NCI-H1436 (cell line): ENCODE data around the gene LGI2.
"Not testable (repeated sequence)": the region's sequence is repeated elsewhere in the genome, so short reads cannot be mapped to it uniquely, and the experiment has no call there.

Experiments
- DNase-seq: peaks from one replicate; lab custom pipeline; 2025; lab: John Stamatoyannopoulos, UW

Gene LGI2

DNA sequence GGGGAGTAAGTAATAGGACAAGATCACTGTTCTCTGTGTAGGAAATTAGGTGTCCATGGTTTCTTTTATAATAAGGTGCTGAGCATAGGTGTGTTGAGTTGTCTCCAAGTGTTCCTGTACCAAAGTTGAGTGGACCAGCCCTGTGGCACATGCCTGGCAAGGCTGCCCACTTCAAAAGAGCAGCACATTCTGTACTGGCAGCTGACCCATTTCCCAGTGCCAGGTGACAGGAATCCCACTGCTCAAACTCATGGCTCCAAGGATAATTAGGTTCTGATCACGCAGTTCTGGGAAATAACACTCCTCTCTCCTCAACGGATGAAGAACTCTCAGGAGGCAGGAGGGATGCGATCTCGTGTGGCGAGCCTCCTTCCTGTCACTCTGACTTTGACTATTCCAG, 12.8 kb upstream of the LGI2 start:
- no peak for DNase-seq

DNA sequence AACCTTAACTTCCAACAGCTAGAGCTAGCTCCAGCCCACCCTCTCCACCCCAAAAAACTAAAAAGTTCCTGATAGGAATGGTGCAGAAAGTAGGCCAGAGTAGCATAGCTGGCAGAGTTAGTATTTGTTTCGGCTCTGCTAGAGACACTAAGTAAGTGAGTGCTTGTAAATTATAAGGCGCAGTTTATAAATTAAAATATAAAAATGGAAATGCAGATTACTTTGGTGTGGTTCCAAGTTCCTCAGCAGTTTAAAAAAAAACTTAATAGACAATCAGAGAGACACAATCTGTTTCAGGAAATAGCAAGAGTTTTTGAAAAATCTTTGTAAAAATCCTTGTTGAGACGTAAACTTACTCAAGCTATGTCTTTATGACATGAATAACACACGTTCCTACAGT, 2.8 kb upstream of the LGI2 start:
- DNase-seq = no peak

- no peak for DNase-seq
Observed at GRCh38 chr4:25032126-25032525, 1.4 kb upstream of the LGI2 start.

DNA sequence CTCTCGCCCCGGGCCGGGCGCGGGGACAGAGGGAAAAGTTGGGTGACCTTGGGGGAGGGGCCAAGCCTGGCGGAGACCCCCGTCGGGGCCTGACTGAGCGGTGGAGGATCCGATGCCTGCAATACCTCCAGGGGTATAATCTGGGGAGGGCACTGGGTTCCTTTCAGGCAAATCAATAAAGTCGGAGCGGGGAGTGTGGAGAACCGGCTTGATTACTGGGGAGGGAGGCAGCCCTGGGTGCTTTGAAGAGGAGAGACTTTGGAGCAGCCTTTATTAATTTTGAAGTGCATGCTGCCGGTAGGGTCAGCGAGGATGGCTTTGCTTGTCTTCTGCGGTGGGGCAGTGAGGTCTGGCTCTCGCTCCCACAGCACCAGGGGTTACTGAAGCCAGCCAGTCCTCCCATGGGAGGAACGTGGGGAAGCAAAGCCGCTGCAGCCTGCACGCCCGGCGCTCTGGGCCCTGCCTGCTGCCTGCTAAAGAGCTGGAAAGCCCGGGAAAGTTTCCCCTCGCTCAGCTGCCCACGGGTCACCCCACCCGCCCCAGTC, 403 bp upstream of the LGI2 start:
- DNase-seq = no peak

DNA sequence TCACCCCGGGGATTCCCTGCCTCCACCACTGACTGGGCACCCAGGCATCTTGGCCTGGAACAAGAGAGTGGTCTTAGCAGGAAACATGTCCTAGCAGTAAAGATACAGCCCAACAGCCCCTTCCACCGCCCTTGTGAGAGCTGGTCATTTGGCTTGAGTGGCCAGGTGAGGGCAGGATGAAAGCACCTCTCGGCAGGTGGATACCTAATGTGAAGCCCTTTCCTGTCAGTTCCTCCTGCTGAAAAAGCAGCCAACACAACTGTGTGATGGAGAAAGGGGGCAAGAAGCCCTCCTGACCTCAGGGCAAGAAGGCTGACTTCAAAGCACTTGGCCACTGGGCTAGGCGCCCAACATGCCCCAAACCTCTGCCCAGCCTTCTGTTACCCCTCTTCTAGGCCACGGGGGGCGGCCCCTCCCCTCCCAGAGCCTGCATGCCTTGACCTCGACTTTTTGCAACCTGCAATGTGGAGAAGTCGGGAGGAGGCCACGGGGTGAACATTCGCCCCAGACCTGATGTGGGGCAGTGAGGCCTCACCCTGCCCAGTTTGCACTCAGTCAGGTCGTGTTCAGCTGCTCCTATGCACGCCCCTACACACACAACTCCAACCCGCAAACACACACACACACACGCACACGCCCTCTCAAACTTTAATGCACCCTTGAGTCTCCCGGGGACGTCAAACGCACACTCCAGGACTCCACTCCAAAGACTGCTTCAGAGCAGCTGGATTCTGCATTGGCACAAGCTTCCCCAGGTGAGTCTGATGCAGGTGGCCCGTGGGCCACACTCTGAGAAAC, 1.1 kb downstream of the LGI2 start:
- no peak for DNase-seq

GRCh38 chr4:25028851-25029250, 1.9 kb downstream of the LGI2 start:
- DNase-seq = peak; percentile 38

DNA sequence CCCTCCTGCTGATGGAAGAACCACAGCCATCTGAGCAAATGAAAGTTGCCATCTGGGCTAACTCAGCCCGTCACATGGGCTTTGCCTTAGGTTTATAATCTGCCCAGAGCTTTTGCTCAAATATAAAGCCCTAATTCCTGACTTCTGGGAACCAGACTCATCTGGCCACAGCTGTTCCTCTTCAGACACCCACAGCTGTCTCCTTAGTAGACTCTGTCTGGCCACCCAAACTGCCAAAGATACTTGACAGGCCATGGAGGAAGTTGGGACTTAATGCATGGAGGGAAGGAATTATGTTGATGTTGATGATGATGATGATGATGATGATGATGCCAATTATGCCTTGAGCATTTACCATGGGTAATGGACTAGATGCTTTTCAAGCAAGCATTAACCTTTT, 8.0 kb downstream of the LGI2 start:
- DNase-seq = no peak

DNA sequence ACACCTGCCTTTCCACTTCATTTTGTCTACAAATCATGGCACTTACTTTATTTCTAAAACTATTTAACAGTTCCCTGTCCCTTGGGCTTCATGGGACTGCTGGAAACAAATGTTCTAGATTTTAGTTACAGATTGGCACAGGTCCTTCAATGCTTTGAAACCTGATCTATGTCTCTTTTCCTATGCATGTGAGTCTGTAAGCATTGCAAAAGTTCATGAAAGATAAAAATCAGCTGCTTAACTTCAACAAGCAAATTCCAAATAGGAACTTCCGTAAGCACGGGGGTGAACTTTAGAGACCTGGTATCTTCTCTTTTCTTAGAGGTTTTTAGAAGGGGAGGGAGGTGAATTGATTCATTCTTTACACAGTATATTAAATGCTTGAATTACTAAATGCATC, 9.5 kb downstream of the LGI2 start:
- DNase-seq = no peak

GRCh38 chr4:25020236-25020635, 10.5 kb downstream of the LGI2 start:
- DNase-seq = no peak

DNA sequence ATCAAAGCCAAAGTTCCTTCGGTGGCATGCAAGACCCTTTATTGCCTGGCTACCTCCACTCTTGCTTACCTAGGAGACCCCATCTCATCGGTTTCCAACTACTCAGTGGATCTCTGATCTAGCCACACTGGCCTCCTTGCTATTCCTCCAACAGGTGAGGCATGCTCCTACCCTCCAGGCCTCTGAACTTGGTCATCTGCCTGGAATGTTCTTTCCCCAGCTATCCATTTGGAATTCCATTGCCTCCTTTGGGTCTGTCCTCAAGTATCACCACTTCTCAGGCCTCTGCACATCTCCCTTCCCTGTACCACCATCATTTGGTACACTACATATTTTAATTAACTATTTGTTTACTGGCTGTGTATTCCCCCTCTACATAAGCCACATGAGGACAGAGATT, 11.2 kb downstream of the LGI2 start:
- DNase-seq = no peak

GRCh38 chr4:25015012-25015411, 15.7 kb downstream of the LGI2 start:
- no peak for DNase-seq

DNA sequence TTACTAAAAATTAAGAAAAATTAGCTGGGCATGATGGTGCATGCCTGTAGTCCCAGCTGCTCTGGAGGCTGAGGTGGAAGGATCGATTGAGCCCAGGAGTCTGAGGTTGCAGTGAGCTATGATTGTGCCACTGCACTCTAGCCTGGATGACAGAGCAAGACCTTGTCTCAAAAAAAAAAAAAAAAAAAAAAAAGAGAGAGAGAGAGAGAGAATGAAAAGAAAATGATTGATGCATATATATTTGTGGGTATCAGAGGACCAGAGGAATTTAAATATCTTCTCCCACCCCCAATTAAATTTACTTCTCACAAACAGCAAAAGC, 16.1 kb downstream of the LGI2 start:
- not testable (repeated sequence) for DNase-seq

GRCh38 chr4:25013756-25014661, 16.7 kb downstream of the LGI2 start:
- DNase-seq = no peak

DNA sequence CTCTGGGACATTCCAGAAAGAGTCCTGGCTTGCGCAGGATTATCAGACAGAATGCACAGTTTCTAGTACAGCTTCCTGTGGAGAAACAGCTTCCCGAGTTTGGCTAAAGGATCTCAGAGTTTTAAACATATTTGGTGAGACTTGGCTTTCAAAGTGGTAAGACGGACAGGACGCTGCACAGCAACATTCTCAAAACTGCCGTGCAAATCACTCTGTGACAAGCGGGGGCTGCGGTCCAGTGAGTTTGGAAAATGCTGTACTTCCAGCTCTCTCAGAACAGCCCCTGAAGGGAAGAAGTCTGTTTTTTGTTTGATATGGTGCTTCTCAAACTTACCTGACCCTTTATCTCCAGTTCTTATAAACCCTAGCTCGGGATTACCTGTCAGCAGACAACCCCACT, 18.1 kb downstream of the LGI2 start:
- DNase-seq = no peak

DNA sequence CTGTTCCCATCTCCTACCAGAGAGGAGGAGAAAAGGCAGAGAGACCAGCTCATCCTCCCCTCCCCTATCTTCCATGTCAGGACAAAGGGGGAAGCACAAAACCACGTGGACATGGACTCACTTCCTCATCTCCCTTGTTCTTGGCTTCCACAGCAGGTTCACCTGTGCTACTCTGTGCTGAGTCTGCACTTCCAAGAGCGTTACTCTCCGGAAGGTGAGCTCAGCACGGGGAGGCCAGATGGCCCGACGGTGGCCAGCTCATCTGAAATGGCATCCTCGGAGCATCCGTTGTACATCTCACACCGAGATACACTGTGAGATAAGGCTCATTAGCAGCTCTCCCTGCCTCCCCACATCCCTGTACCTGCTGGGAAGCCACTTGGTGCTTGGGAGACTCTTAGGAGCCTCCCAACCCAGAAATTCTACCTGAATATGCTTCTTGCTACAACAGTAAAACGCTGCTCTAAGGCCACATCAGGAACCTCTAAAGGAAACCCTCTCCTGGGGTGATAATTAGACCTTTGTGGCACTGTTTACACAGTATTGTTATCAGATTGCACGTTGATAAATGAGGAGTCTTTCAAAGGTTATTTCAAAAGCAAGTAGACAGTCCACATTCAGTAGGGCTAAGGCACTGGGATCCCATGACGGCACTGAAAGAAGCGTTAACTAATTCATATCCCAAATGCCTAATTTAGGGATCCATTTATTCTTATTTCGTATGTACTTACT, 19.4 kb downstream of the LGI2 start:
- peak; percentile 6 for DNase-seq

DNA sequence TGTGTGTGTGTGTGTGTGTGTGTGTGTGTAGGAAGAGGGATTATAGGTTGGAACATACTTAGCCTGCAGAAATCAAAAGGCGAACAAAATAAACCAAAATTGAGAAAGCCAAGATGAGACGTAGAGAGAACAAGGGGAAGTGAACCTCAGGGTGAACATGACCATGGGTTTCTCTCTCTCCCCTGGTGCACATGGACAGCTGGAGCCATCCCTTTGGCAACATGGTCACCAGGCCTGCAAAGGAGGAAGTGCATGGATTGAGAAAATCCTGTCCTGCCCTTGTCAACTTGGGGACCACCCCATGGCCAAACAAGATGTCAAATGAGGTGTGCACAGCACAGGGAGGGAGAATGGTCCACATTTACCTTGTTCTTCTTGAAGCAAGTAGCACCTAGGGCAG, 23.1 kb downstream of the LGI2 start:
- DNase-seq = no peak

GRCh38 chr4:25002681-25003080, 28.1 kb downstream of the LGI2 start:
- no peak for DNase-seq

- no peak for DNase-seq
Observed at GRCh38 chr4:25001509-25001908, 29.2 kb downstream of the LGI2 start.

DNA sequence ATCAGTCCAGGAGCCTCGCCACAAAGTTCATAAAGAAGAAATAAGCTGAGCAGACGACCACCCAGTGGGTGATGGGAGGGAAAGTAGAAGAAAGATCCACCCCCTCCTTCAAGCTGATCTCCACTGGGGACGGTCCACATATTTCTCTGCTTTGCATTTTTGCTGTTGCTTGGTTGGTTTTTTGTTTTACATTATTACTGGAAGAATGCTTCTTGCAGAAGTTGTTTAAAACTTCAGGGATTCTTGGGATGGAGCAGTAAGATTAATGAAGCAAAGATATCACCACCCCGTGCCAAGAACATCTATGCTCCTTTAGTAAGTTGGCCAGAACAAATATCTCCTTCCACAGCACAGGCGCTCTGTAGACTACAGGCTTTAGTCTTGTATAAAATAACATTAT, 30.1 kb downstream of the LGI2 start:
- no peak for DNase-seq

GRCh38 chr4:24999392-25000089, 31.2 kb downstream of the LGI2 start:
- DNase-seq = no peak

GRCh38 chr4:24995346-24995919, 35.3 kb downstream of the LGI2 start:
- no peak for DNase-seq
